K562 (cell line): ENCODE data around the gene ACTL9. TPM values are rescaled to one million over a fixed set of nuclear protein-coding genes. Genes with fewer than 3 reads are reported as not detected.

Experiments used
- DDX20 ChIP-seq: fragments of 450-650 bp; IDR thresholded peaks from 2 replicates; pipeline ENCODE4 v1.6.1; 2016; ENCODE audit warnings: missing genetic modification characterization, low read depth, mild to moderate bottlenecking, missing compliant biosample characterization, moderate library complexity
- ETV6 ChIP-seq, 3 experiments: fragments of 150-350 bp in 1 of 3; sonication (generic) in 1 of 3; formaldehyde crosslinking in 1 of 3; IDR thresholded peaks; 2 replicates each; pipeline versions ENCODE4 v1.6.1 to v1.8.0; 2014 to 2022; ENCODE audit warnings: borderline replicate concordance in 2 of 3, low read depth in 2 of 3, antibody characterized with exemption in 1 of 3, low read length in 1 of 3, mild to moderate bottlenecking in 1 of 3, missing genetic modification reagents in 1 of 3
- GATAD2B ChIP-seq: fragments of 450-650 bp; IDR thresholded peaks from 2 replicates; pipeline ENCODE4 v1.6.1; 2017; ENCODE audit warnings: mild to moderate bottlenecking, borderline replicate concordance
- NR2C2 ChIP-seq, 2 experiments: fragments of 200-800 bp in 1 of 2; sonication (Bioruptor generic) in 1 of 2; sonication (generic) in 1 of 2; formaldehyde crosslinking in 1 of 2; IDR thresholded peaks; 2 replicates each; pipeline versions ENCODE4 v1.6.1 to v1.8.0; 2016 to 2022; ENCODE audit warnings: mild to moderate bottlenecking in 1 of 2, missing compliant biosample characterization in 1 of 2, missing genetic modification characterization in 1 of 2, missing genetic modification reagents in 1 of 2
- POLR2AphosphoS2 ChIP-seq: IDR thresholded peaks from 2 replicates; pipeline ENCODE4 v1.6.1; 2012; ENCODE audit warnings: low read length, improper control_type of control experiment
- POU5F1 ChIP-seq: fragments of 150-350 bp; IDR thresholded peaks from 2 replicates; pipeline ENCODE4 v1.6.1; 2014; ENCODE audit warnings: borderline replicate concordance, low read length, low read depth, mild to moderate bottlenecking; ENCODE audit not compliant: partially characterized antibody
- RNF219 ChIP-seq: fragments of 250-450 bp; sonication (Bioruptor Pico); IDR thresholded peaks from 2 replicates; pipeline ENCODE4 v1.5.0; 2022; ENCODE audit warnings: mild to moderate bottlenecking
- SETDB1 ChIP-seq: IDR thresholded peaks from one replicate; pipeline ENCODE4 v1.6.1; 2012; ENCODE audit warnings: low read length, control low read depth, inconsistent platforms
- XRCC4 ChIP-seq: IDR thresholded peaks from one replicate; pipeline ENCODE4 v1.6.1; 2011; ENCODE audit not compliant: insufficient read depth, insufficient read length; ENCODE audit errors: extremely low read depth
- polyA plus RNA-seq, 8 experiments: library from polyadenylated mRNA; depleted of rRNA in 4 of 8; stranded (reverse) in 5 of 8; unstranded in 3 of 8; fragments of >200 nt; fragmentation: Nextera tagmentation in 2 of 8; fragmentation: Illumina TruSeq in 1 of 8; extraction: Ambion mirVana in 2 of 8; extraction: Trizol in 1 of 8; gene quantifications; 2 replicates each; pipeline versions ENCODE4 v1.2.1 to v1.2.3, GENCODE V29; 2011 to 2014; ENCODE audit warnings: inconsistent platforms in 1 of 8, missing spikeins in 1 of 8
- total RNA-seq, 7 experiments: library from RNA; depleted of rRNA in 6 of 7; stranded (reverse); fragments of >200 nt in 6 of 7; fragmentation: Illumina TruSeq in 2 of 7; extraction: Trizol in 2 of 7; gene quantifications; 2 replicates each; pipeline versions ENCODE4 v1.2.1 to v1.2.3, GENCODE V29; 2011 to 2021; ENCODE audit warnings: low replicate concordance in 1 of 7
- TF ChIP-seq, protein P1 (sequence below): fragments of 250-450 bp; sonication (Bioruptor Pico); IDR thresholded peaks from 2 replicates; pipeline ENCODE4 v1.4.0; 2020
- TF ChIP-seq, protein P2 (sequence below): fragments of 250-450 bp; sonication (Bioruptor Pico); IDR thresholded peaks from 2 replicates; pipeline ENCODE4 v1.8.0; 2022; ENCODE audit warnings: inconsistent platforms
- TF ChIP-seq, protein P3 (sequence below): fragments of 450-650 bp; IDR thresholded peaks from 2 replicates; pipeline ENCODE4 v1.6.1; 2018; ENCODE audit not compliant: partially characterized antibody

Gene ACTL9
- total and polyA plus RNA-seq, 9 of the 15 experiments (the other 6 are each of a cell fraction or from before 2014, with no cell fraction given) = not detected

GRCh38 chr19:8681345-8682029 lies 17.1 kb downstream of the ACTL9 start (continued):
- TF ChIP-seq RNF219 (CRISPR knock-in tag) (no peak), XRCC4 (no peak), POU5F1 (no peak), DDX20 (no peak), ETV6 (IDR thresholded peaks at IDR 0.05; ENCODE audit: borderline replicate concordance in 1 of 2, low read depth in 2 of 2, low read length in 1 of 2) (peak; percentile 93 to 96), ETV6 (CRISPR knock-in tag; IDR thresholded peaks at IDR 0.05; ENCODE audit: borderline replicate concordance) (no peak), POLR2AphosphoS2 (no peak), NR2C2 (CRISPR knock-in tag; IDR thresholded peaks at IDR 0.05) (no peak), NR2C2 (tag; IDR thresholded peaks at IDR 0.05) (peak; percentile 51; the same call in 1 of the 2 replicates), SETDB1 (no peak), GATAD2B (no peak)
- TF ChIP-seq, protein P1, sequence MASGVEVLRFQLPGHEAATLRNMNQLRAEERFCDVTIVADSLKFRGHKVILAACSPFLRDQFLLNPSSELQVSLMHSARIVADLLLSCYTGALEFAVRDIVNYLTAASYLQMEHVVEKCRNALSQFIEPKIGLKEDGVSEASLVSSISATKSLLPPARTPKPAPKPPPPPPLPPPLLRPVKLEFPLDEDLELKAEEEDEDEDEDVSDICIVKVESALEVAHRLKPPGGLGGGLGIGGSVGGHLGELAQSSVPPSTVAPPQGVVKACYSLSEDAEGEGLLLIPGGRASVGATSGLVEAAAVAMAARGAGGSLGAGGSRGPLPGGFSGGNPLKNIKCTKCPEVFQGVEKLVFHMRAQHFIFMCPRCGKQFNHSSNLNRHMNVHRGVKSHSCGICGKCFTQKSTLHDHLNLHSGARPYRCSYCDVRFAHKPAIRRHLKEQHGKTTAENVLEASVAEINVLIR = no peak
- TF ChIP-seq, protein P2, sequence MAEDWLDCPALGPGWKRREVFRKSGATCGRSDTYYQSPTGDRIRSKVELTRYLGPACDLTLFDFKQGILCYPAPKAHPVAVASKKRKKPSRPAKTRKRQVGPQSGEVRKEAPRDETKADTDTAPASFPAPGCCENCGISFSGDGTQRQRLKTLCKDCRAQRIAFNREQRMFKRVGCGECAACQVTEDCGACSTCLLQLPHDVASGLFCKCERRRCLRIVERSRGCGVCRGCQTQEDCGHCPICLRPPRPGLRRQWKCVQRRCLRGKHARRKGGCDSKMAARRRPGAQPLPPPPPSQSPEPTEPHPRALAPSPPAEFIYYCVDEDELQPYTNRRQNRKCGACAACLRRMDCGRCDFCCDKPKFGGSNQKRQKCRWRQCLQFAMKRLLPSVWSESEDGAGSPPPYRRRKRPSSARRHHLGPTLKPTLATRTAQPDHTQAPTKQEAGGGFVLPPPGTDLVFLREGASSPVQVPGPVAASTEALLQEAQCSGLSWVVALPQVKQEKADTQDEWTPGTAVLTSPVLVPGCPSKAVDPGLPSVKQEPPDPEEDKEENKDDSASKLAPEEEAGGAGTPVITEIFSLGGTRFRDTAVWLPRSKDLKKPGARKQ = no peak
- TF ChIP-seq, protein P3, sequence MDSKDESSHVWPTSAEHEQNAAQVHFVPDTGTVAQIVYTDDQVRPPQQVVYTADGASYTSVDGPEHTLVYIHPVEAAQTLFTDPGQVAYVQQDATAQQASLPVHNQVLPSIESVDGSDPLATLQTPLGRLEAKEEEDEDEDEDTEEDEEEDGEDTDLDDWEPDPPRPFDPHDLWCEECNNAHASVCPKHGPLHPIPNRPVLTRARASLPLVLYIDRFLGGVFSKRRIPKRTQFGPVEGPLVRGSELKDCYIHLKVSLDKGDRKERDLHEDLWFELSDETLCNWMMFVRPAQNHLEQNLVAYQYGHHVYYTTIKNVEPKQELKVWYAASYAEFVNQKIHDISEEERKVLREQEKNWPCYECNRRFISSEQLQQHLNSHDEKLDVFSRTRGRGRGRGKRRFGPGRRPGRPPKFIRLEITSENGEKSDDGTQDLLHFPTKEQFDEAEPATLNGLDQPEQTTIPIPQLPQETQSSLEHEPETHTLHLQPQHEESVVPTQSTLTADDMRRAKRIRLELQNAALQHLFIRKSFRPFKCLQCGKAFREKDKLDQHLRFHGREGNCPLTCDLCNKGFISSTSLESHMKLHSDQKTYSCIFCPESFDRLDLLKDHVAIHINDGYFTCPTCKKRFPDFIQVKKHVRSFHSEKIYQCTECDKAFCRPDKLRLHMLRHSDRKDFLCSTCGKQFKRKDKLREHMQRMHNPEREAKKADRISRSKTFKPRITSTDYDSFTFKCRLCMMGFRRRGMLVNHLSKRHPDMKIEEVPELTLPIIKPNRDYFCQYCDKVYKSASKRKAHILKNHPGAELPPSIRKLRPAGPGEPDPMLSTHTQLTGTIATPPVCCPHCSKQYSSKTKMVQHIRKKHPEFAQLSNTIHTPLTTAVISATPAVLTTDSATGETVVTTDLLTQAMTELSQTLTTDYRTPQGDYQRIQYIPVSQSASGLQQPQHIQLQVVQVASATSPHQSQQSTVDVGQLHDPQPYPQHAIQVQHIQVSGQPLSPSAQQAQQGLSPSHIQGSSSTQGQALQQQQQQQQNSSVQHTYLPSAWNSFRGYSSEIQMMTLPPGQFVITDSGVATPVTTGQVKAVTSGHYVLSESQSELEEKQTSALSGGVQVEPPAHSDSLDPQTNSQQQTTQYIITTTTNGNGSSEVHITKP = no peak
